ENCODE results near the gene ACSL1. TPM values are rescaled to one million over a fixed set of nuclear protein-coding genes. Genes with fewer than 3 reads are reported as not detected.

The ACSL1 gene
- total RNA-seq, 2 donors from 2014 or later: 3.8 to 5.2 TPM

- H3K4me3 ChIP-seq (ENCODE audit: low read length): peak overlapping the region; percentile 4
- no peak overlapping the region for H3K9ac ChIP-seq (ENCODE audit: extremely low read depth, low read length, poor library complexity, severe bottlenecking)
- H3K36me3 Mint-ChIP-seq (ENCODE audit: low read depth): no peaks in the 10 kb centered on the region
- no peaks in the 10 kb centered on the region for H3K36me3 ChIP-seq (ENCODE audit: control insufficient read depth, insufficient read depth, low read length)
- no peak for TF ChIP-seq CTCF (conservative IDR thresholded peaks at IDR 0.05)
- H3K4me1 ChIP-seq (ENCODE audit: control insufficient read depth, insufficient read depth, low read length): peaks cover 34% of the 10 kb centered on the region
- H3K27me3 Mint-ChIP-seq (ENCODE audit: insufficient read depth): no peaks in the 10 kb centered on the region
- DNase-seq: no peak
- no peaks in the 10 kb centered on the region for H3K9me3 Mint-ChIP-seq
- no peak overlapping the region for H3K27ac Mint-ChIP-seq
- H3K27ac ChIP-seq (ENCODE audit: low read depth, low read length): no peak overlapping the region
- H3K27me3 ChIP-seq (ENCODE audit: control insufficient read depth, insufficient read depth, low read length, poor library complexity, severe bottlenecking): no peaks in the 10 kb centered on the region
- no peaks in the 10 kb centered on the region for H3K9me3 ChIP-seq (ENCODE audit: control insufficient read depth, low read length)
- no peak overlapping the region for H3K4me3 Mint-ChIP-seq
- 88 to 100% methylated on average over 1 to 3 of the region's 6 CpGs for WGBS, 2 experiments (ENCODE audit: insufficient coverage in 1 of 2, insufficient read length in 1 of 2)
- peaks cover 39% of the 10 kb centered on the region for H3K4me1 Mint-ChIP-seq
These were observed 13.6 kb downstream of the ACSL1 start for GRCh38 chr4:184812199-184812542.

GRCh38 chr4:184811526-184812198 lies 14.1 kb downstream of the ACSL1 start:
- H3K27ac ChIP-seq (ENCODE audit: low read depth, low read length): no peak overlapping the region
- 92 to 100% methylated on average over 2 to 7 of the region's 8 CpGs for WGBS, 2 experiments (ENCODE audit: insufficient coverage in 1 of 2, insufficient read length in 1 of 2)

GRCh38 chr4:184810720-184811119 lies 15.0 kb downstream of the ACSL1 start:
- no peak for TF ChIP-seq CTCF (conservative IDR thresholded peaks at IDR 0.05)
- Histone ChIP-seq H3K9me3 (ENCODE audit: control insufficient read depth, low read length) (no peaks in the 10 kb centered on the region), H3K36me3 (ENCODE audit: control insufficient read depth, insufficient read depth, low read length) (no peaks in the 10 kb centered on the region), H3K27ac (ENCODE audit: low read depth, low read length) (no peak overlapping the region), H3K9ac (ENCODE audit: extremely low read depth, low read length, poor library complexity, severe bottlenecking) (no peak overlapping the region), H3K4me3 (ENCODE audit: low read length) (no peak overlapping the region), H3K27me3 (ENCODE audit: control insufficient read depth, insufficient read depth, low read length, poor library complexity, severe bottlenecking) (no peaks in the 10 kb centered on the region), H3K4me1 (ENCODE audit: control insufficient read depth, insufficient read depth, low read length) (peaks cover 36% of the 10 kb centered on the region)
- Mint-ChIP-seq H3K4me3 (no peak overlapping the region), H3K9me3 (no peaks in the 10 kb centered on the region), H3K27ac (no peak overlapping the region), H3K27me3 (ENCODE audit: insufficient read depth) (no peaks in the 10 kb centered on the region), H3K4me1 (peaks cover 38% of the 10 kb centered on the region), H3K36me3 (ENCODE audit: low read depth) (no peaks in the 10 kb centered on the region)
- WGBS, 2 experiments (ENCODE audit: insufficient coverage in 1 of 2, insufficient read length in 1 of 2): 95 to 96% methylated on average over 10 of the region's 10 CpGs
- no peak for DNase-seq

More at GRCh38 chr4:184811526-184812198, 14.1 kb downstream of the ACSL1 start:
- Mint-ChIP-seq H3K4me3 (no peak overlapping the region), H3K27me3 (ENCODE audit: insufficient read depth) (no peaks in the 10 kb centered on the region), H3K4me1 (peaks cover 39% of the 10 kb centered on the region), H3K9me3 (no peaks in the 10 kb centered on the region), H3K27ac (no peak overlapping the region), H3K36me3 (ENCODE audit: low read depth) (no peaks in the 10 kb centered on the region)
- Histone ChIP-seq H3K9ac (ENCODE audit: extremely low read depth, low read length, poor library complexity, severe bottlenecking) (no peak overlapping the region), H3K4me3 (ENCODE audit: low read length) (peak overlapping the region; percentile 4), H3K36me3 (ENCODE audit: control insufficient read depth, insufficient read depth, low read length) (no peaks in the 10 kb centered on the region), H3K9me3 (ENCODE audit: control insufficient read depth, low read length) (no peaks in the 10 kb centered on the region), H3K4me1 (ENCODE audit: control insufficient read depth, insufficient read depth, low read length) (peaks cover 34% of the 10 kb centered on the region), H3K27me3 (ENCODE audit: control insufficient read depth, insufficient read depth, low read length, poor library complexity, severe bottlenecking) (no peaks in the 10 kb centered on the region)
- TF ChIP-seq CTCF (conservative IDR thresholded peaks at IDR 0.05): no peak
- no peak for DNase-seq
